Stimulated activated CD4-positive, alpha-beta T cell treated with anti-CD3 and anti-CD28 coated beads, Interleukin-4, amount 100 ng/mL, for 24 hours (primary cell): ENCODE data around the gene RPTOR.
"Not testable (repeated sequence)": the region's sequence is repeated elsewhere in the genome, so short reads cannot be mapped to it uniquely, and the experiment has no call there.

Source experiments
- DNase-seq: peaks from one replicate; pipeline ENCODE4 v3.0.0-alpha.2; 2020

Gene RPTOR

DNA sequence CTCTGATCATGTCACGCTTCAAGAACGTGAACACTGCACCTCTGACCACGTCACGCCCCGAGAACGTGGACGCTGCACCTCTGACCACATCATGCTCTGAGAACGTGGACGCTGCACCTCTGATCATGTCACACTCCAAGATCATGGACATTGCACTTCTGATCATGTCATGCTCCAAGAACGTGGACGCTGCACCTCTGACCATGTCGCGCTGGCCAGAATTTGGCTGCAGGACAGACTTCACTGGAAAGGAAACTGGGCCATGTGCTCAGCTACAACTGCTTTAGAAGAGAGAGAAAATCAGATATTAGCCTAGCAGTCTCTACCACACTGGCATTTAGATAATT is 182.7 kb downstream of the RPTOR start:
- DNase-seq, result no peak

DNA sequence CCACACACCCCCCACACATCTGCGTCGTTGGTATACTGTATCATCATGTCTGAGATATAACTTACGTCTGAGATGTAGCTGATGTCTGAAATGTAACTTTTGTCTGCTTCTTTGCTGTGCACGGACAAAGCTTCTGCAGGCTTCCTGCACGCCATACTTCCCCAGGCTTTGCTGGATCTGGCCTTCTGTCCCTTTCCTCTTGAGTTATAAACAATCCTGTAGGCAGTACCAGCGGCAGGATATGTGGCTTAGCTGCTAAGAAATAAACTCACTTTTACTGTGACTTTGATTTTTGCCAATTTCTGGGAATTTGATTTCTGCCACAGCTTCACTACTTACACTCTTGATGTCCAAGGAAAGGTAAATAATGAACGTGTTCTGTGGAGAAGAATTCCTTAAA is 184.4 kb downstream of the RPTOR start:
- DNase-seq, result no peak

- no peak for DNase-seq
Measured at GRCh38 chr17:80729761-80730160, 185.1 kb downstream of the RPTOR start.

GRCh38 chr17:80730739-80731138 is 186.1 kb downstream of the RPTOR start:
- DNase-seq, result no peak

DNA sequence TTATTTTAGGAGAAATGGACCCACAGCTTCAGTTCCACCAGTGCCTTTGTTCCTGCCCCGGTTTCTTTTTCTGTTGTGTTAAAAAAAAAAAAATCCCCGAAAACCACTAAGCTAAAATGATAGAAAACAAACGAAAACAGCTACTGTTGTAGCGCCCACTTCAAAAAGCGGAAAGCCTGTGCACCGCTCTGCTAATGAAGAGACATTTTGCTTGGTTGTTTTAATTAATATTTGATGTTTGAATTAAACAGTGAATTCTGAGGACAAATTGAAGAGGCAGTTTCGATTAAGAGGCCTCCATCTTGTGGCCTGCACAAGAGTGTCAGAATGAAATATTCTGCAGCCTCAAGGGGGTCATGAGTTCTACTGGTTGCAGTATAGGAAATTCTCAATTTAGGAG is 186.7 kb downstream of the RPTOR start:
- DNase-seq, result no peak

- DNase-seq, result no peak
Measured at GRCh38 chr17:80732268-80732667, 187.6 kb downstream of the RPTOR start.

DNA sequence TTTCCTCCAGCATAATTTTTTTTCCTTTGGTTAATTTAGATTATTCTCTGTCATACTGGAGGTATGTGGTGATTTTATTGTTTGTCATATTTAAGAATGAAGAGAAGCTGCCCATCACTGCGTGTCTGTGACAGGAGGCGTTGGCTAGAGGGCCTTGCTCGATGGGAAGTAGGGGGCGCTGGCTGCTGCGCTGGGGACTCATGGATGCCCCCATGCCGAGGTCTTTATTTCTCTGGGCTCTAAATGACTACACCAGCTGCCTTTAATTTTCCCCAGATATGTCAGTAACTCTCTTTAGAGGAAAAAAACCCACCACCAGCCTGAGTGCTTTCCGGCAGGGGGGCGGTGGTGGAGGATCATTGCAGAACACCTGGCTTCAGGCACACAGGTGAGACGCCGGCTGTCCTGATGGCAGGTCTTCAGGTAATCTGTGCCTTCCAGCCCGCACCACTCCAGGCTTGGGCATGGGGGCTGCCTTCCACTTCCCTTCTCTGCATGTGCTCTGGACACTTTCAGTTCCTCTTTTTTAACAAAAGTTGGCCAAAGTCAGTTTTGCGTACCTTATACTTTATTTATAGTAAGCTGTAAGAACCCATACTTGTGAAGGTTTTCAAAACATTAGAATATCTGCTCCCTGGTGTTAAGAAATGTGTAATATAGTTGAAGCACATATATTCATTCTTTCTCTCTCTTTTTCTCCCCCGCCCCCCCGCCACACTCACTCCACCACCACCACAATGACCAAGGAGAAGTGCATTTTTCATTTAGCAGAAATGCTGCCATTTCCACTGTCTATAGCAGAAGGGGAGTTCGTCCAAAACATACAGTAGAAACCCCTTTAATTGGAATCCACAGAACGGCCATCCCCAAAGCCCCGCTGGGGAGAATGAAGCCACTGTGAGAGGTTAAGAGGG is 192.7 kb downstream of the RPTOR start:
- no peak for DNase-seq

DNA sequence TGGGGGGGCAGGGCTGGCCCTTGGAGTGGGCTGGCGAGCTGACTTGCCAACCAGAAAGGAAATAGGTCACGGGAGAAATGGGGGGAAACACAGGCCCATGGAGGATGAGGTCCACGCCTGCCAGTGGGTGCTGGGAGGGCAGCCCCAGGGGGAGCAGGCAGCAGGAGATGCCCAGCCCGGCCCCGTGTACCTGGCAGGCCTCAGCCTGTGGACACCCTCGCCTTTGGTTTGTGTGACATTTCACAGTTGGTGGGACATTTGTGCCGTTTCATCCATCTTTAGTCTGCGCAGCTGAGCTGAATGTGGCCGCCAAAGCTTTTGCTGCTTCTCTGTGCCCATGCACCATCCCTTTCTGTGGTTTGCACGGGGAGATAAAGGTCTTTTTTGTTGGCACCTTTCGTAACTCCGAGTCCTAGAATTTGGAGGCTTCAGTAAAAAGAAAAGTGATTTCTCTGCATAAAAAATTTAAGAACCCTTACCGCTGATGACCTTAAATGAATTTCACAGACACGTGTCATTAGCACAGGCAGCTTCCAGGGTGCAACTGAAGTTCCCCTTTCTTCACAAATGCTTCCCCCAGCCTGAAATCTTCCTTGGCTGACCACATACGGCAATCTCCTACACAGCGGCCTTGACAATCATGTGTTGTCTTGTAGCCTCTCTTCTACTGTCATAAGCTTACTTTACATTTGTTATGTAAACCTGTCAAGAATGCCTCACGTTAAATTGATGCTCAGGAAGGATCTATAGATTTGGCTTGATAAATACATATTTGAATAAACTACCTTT is 193.6 kb downstream of the RPTOR start:
- no peak for DNase-seq

- no peak for DNase-seq
Measured at GRCh38 chr17:80738987-80739730, 194.5 kb downstream of the RPTOR start.

DNA sequence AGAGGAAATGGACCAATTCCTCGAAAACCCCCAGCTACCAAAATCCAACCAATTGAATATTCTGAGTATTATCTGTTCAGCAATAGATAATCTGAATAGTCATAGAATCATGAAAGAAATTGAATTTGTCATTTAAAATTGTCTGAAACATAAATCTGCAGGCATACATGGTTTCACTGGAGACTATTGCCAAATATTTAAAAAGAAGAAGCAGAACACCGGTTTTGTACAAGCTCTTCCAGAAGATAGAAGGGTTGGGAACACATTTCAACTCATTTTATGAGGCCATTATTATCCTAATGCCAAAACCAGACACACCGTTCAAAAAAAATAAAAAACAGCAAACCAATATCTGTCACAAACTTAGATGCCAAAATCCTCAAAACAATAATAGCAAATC is 195.5 kb downstream of the RPTOR start:
- DNase-seq, result no peak

GRCh38 chr17:80742091-80742490 is 197.5 kb downstream of the RPTOR start:
- DNase-seq, result no peak

- DNase-seq, result no peak
Measured at GRCh38 chr17:80742581-80743180, 198.0 kb downstream of the RPTOR start.

DNA sequence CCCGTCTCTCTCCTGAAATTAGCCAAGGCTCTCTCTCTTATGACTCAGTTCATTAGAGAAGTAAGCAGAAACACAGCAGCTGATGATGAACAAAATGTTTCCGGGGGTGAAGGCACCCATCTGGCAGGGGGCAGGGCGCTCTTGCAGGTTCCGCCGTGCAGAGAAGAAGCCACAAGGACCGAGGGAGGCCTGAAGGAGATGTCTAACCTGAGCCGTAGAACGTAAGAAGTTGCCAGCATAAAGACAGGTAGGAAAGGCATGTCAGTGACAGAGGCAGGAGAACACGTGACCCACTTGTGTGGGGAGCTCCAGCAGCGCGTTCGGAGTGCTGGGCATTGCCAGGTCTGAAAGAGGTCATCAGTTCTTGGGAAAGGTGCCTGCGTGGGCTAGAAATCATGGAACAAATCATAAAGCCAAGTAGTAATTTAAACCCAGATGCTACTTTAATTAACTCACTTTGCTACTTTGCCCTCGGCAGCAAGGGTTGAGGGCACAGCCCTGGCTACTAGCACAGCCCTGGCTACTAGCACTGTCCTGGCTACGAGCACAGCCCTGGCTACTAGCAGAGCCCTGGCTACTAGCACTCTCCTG is 198.6 kb downstream of the RPTOR start:
- peak; percentile 62 for DNase-seq

DNA sequence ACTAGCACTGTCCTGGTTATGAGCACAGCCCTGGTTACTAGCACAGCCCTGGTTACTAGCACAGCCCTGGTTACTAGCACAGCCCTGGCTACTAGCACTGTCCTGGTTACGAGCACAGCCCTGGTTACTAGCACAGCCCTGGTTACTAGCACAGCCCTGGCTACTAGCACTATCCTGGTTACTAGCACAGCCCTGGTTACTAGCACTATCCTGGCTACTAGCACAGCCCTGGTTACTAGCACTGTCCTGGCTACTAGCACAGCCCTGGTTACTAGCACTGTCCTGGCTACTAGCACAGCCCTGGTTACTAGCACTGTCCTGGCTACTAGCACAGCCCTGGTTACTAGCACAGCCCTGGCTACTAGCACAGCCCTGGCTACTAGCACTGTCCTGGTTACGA is 199.3 kb downstream of the RPTOR start:
- not testable (repeated sequence) for DNase-seq

- not testable (repeated sequence) for DNase-seq
Measured at GRCh38 chr17:80744725-80745124, 200.1 kb downstream of the RPTOR start.

DNA sequence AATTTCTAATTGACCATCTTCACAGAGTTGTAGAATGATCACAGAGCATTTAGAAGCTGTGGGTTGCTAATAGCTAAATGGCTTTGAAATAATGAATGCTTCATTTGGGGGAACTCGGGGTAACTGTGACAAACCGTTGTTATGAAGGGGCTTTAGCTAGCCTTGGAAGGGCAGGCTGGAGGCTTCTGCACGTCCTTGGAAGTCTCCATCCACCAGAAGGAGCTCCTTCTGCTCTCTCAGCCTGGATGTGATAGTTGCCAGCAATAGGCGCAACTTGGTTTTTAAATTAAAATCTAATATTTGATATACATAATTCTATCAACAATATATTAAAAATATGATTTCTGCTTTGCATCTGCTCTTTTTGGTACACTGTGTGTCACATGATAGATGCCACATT is 200.5 kb downstream of the RPTOR start:
- DNase-seq, result no peak

DNA sequence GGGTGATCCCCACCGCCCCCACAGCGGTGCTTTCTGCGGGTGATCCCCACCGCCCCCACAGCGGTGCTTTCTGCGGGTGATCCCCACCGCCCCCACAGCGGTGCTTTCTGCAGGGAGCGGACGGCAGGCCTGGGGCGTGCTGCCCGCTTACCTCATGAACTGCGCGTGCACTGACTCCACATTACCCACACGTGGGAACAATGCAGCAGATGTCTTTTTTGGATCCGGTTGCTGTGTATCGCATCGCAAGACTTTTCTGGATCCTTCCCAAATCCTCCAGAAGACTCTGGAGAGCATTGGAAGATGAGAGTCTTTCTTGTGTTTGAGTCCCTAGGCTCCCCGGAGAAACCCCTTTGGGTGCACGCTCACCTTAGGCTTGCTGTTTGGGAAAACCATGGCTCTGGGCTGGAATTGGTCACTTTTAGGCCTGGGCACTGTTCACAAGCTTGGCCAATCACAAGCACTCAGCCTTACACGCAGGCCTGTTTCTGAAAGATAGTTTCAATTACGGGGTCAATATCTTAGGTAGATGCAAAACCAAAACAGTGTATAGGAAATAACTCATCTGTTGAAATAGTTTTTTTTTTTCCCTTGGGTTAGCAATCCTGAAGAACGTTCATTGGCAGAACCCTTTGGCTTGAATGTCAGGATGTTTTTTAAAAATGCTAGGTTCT is 201.8 kb downstream of the RPTOR start:
- no peak for DNase-seq

- DNase-seq, result no peak
Measured at GRCh38 chr17:80747469-80747868, 202.8 kb downstream of the RPTOR start.

- DNase-seq, result no peak
Measured at GRCh38 chr17:80749611-80750010, 205.0 kb downstream of the RPTOR start.

DNA sequence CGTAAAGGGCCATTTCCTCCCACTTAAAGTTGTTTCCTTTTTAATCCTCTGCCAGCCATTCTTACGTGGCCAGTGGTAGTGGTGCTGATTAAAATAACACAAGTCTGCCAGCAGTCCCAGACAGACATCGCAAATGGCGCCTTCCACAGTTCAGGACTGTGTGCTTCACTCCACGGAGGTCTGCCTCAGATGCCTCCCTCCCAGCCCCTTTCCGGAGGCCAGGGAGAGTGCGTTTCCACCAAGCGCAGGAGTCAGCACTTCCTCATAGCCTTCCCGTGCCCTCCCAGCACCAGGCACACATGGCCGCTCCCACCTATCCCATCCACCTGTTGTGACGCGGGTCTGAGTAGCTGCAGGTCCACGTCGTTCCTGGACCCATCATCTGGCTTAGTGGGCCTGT is 205.6 kb downstream of the RPTOR start:
- no peak for DNase-seq

GRCh38 chr17:80751070-80751945 is 206.7 kb downstream of the RPTOR start:
- DNase-seq, result no peak
